ENCODE measurements around the gene MRPS31. TPM values are rescaled to one million over a fixed set of nuclear protein-coding genes. Genes with fewer than 3 reads are reported as not detected.

Gene MRPS31
- polyA plus RNA-seq, 3 donors = 9.5 to 11.4 (median 11.3) TPM

DNA sequence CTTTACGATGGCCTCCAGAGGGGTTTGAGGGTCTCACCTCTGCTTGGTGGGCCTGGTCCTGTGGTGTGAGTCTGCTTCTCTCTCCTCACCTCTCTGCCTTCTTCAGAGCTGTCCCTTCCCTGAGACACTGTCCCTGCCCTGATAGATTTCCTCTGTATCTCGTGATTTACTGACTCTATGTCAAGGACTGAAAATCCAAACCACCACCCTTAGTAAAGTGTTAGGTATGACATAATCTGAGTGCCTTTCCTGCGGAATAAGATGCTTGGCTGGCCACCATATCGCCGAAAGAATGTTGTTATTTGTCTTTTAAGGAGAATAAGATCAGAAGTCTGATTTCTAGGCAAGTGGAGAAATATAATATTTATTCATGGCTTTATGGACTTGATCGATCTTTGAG is 25.7 kb upstream of the MRPS31 start:
- no peak overlapping the region for H3K27ac ChIP-seq (ENCODE audit: low read depth in 1 of 2, low read length in 2 of 2)
- no peaks in the 10 kb centered on the region for H4K20me1 ChIP-seq (ENCODE audit: insufficient read depth, low read length)
- H3K4me1 ChIP-seq (ENCODE audit: control insufficient read depth in 1 of 2, insufficient read depth in 2 of 2, low read length in 2 of 2) = no peaks in the 10 kb centered on the region
- 95% methylated on average over 3 of the region's 6 CpGs for WGBS (ENCODE audit: insufficient coverage)
- H3K36me3 ChIP-seq (replicated peaks in 1 of 2; ENCODE audit: control insufficient read depth in 1 of 2, insufficient read depth in 2 of 2, low read length in 2 of 2) = peaks cover 7 to 20% of the 10 kb centered on the region in 2 donors
- H3K79me2 ChIP-seq (ENCODE audit: insufficient read depth, low read length) = no peaks in the 10 kb centered on the region
- H3K9ac ChIP-seq (ENCODE audit: insufficient read depth, low read length, poor library complexity, severe bottlenecking) = no peak overlapping the region
- Mint-ChIP-seq H3K9me3 (no peaks in the 10 kb centered on the region), H3K4me3 (no peak overlapping the region), H3K36me3 (peaks cover 14 to 51% of the 10 kb centered on the region in 2 donors), H3K27ac (no peak overlapping the region), H3K27me3 (ENCODE audit: low read depth in 3 of 3) (peaks cover 0 to 6% (median 0%) of the 10 kb centered on the region in 3 donors), H3K4me1 (peaks cover 10% of the 10 kb centered on the region)
- H2AFZ ChIP-seq (ENCODE audit: insufficient read depth, low read depth, low read length, poor library complexity, severe bottlenecking) = no peak overlapping the region
- no peaks in the 10 kb centered on the region for H3K27me3 ChIP-seq (ENCODE audit: control insufficient read depth in 2 of 2, insufficient read depth in 2 of 2, low read length in 2 of 2)
- H3K4me3 ChIP-seq (replicated peaks in 1 of 3; ENCODE audit: low read depth in 2 of 3, low read length in 3 of 3) = no peak overlapping the region
- intact Hi-C loops (cut with micrococcal nuclease) = no loop called here
- DNase-seq = no peak
- no peak overlapping the region for H3K4me2 ChIP-seq (replicated peaks; ENCODE audit: extremely low read depth, low read length, poor library complexity, severe bottlenecking)
- no peaks in the 10 kb centered on the region for H3K9me3 ChIP-seq (replicated peaks in 1 of 2; ENCODE audit: control insufficient read depth in 1 of 2, insufficient read depth in 1 of 2, low read length in 2 of 2)
- TF ChIP-seq, protein P1, sequence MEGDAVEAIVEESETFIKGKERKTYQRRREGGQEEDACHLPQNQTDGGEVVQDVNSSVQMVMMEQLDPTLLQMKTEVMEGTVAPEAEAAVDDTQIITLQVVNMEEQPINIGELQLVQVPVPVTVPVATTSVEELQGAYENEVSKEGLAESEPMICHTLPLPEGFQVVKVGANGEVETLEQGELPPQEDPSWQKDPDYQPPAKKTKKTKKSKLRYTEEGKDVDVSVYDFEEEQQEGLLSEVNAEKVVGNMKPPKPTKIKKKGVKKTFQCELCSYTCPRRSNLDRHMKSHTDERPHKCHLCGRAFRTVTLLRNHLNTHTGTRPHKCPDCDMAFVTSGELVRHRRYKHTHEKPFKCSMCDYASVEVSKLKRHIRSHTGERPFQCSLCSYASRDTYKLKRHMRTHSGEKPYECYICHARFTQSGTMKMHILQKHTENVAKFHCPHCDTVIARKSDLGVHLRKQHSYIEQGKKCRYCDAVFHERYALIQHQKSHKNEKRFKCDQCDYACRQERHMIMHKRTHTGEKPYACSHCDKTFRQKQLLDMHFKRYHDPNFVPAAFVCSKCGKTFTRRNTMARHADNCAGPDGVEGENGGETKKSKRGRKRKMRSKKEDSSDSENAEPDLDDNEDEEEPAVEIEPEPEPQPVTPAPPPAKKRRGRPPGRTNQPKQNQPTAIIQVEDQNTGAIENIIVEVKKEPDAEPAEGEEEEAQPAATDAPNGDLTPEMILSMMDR (IDR thresholded peaks at IDR 0.05) = no peak

DNA sequence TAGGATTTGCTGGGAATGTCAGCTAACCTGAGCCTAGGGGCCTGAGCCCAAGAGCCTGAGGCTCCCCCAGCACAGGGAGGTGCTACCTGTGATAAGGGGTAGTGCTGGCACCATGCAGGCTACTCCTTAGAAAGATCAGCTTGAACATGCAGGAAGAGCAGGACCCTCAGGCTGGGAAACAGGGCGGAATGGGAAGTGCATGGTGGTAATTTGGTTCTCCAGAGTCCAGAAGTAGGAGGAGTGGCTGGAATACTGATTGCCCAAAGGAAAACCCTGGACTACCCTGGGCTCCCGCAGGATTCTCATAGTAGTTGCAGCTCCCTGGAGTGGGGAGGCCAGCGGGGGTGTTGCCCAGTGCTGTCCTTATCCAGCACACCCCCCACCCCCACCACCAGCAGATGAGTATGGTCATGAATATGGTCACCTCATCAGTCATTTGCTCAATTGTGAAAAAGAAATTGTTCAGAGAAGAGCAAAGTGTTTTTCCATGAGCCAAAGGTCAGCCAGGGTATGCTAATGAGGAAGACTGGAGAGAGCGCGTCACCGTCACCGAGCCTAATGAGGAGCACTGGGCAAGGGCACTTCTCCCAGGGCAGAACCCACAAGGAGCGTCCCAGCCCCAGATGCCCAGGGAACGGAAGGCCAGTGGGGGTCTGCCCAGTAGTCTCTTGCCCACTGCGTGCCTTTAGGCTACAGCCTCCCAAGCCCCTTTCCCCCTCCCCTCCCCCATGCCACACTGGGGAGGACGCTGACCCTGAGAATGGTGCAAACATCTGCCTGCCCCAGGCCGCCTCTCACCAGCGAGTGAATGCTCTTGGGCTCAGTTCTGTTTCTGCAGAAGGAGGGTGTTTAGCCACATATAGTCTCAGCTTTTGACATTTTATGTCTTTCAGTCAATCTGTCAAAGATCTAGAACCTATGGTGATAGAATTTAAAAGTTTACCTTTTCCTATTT is 23.7 kb upstream of the MRPS31 start:
- Mint-ChIP-seq H3K27ac (peak overlapping the region in 1 of 7 donors; percentile 45), H3K4me3 (no peak overlapping the region), H3K9me3 (no peaks in the 10 kb centered on the region), H3K36me3 (peaks cover 10 to 35% of the 10 kb centered on the region in 2 donors), H3K4me1 (peaks cover 17% of the 10 kb centered on the region), H3K27me3 (ENCODE audit: low read depth in 3 of 3) (peaks cover 0 to 6% (median 6%) of the 10 kb centered on the region in 3 donors)
- WGBS (ENCODE audit: insufficient coverage) = 96% methylated on average over 9 of the region's 13 CpGs
- no peak overlapping the region for H3K4me3 ChIP-seq (replicated peaks in 1 of 3; ENCODE audit: low read depth in 2 of 3, low read length in 3 of 3)
- no peak for DNase-seq
- H3K9ac ChIP-seq (ENCODE audit: insufficient read depth, low read length, poor library complexity, severe bottlenecking) = no peak overlapping the region
- no peaks in the 10 kb centered on the region for H3K27me3 ChIP-seq (ENCODE audit: control insufficient read depth in 2 of 2, insufficient read depth in 2 of 2, low read length in 2 of 2)
- no peaks in the 10 kb centered on the region for H3K79me2 ChIP-seq (ENCODE audit: insufficient read depth, low read length)
- H4K20me1 ChIP-seq (ENCODE audit: insufficient read depth, low read length) = no peaks in the 10 kb centered on the region
- no peaks in the 10 kb centered on the region for H3K9me3 ChIP-seq (replicated peaks in 1 of 2; ENCODE audit: control insufficient read depth in 1 of 2, insufficient read depth in 1 of 2, low read length in 2 of 2)
- peaks cover 0 to 7% of the 10 kb centered on the region in 2 donors for H3K36me3 ChIP-seq (replicated peaks in 1 of 2; ENCODE audit: control insufficient read depth in 1 of 2, insufficient read depth in 2 of 2, low read length in 2 of 2)
- intact Hi-C loops (cut with micrococcal nuclease) = no loop called here
- H3K27ac ChIP-seq (ENCODE audit: low read depth in 1 of 2, low read length in 2 of 2) = no peak overlapping the region
- no peak overlapping the region for H2AFZ ChIP-seq (ENCODE audit: insufficient read depth, low read depth, low read length, poor library complexity, severe bottlenecking)
- H3K4me1 ChIP-seq (ENCODE audit: control insufficient read depth in 1 of 2, insufficient read depth in 2 of 2, low read length in 2 of 2) = peaks cover 6 to 7% of the 10 kb centered on the region in 2 donors
- TF ChIP-seq, protein P1 (IDR thresholded peaks at IDR 0.05) = no peak
- no peak overlapping the region for H3K4me2 ChIP-seq (replicated peaks; ENCODE audit: extremely low read depth, low read length, poor library complexity, severe bottlenecking)

Data from CD14-positive monocyte (primary cell).